Uterus (tissue), 4 donors: ENCODE results near the gene S100B. TPM values are rescaled to one million over a fixed set of nuclear protein-coding genes. Genes with fewer than 3 reads are reported as not detected.

Experiments
- DNase-seq, 2 donors: peaks; one replicate each; pipeline ENCODE4 v3.0.0-alpha.2; 2019 to 2020
- H3K27ac ChIP-seq, 2 donors: fragments of 200-600 bp; sonication (generic); 1 replicate in 1 of 2; 2 replicates in 1 of 2; pipeline ENCODE4 v1.5.1; 2016 to 2018
- H3K27me3 ChIP-seq, 2 donors: fragments of 200-600 bp; sonication (generic); one replicate each; pipeline ENCODE4 v1.5.1; 2018 to 2019; ENCODE audit warnings: control low read depth in 1 of 2
- H3K36me3 ChIP-seq, 2 donors: fragments of 200-600 bp; sonication (generic); one replicate each; pipeline ENCODE4 v1.5.1; 2019; ENCODE audit warnings: control low read depth in 1 of 2
- H3K4me1 ChIP-seq, 2 donors: fragments of 200-600 bp; sonication (generic); one replicate each; pipeline ENCODE4 v1.5.1; 2018 to 2019; ENCODE audit warnings: control low read depth in 1 of 2
- H3K4me3 ChIP-seq, 2 donors: fragments of 200-600 bp; sonication (generic); 1 replicate in 1 of 2; 2 replicates in 1 of 2; pipeline ENCODE4 v1.5.1; 2018 to 2019; ENCODE audit warnings: mild to moderate bottlenecking in 1 of 2
- H3K9me3 ChIP-seq, 2 donors: fragments of 200-600 bp; sonication (generic); one replicate each; pipeline ENCODE4 v1.5.1; 2019; ENCODE audit warnings: control low read depth in 1 of 2
- POLR2A ChIP-seq, 2 donors: fragments of 450-650 bp; IDR thresholded peaks; one replicate each; pipeline ENCODE4 v1.6.1; 2016; ENCODE audit warnings: antibody characterized with exemption in 2 of 2, mild to moderate bottlenecking in 1 of 2, moderate library complexity in 1 of 2
- intact Hi-C: fragments of 100-400 bp; cut with DNase I; formaldehyde crosslinking; loops from one replicate; pipeline ENCODE4 v1.15.1; 2023; ENCODE audit warnings: low total_unique reads
- total RNA-seq, 4 donors: library from RNA; depleted of rRNA in 3 of 4; stranded (reverse); fragments of >200 nt in 3 of 4; gene quantifications; one replicate each; pipeline versions ENCODE4 v1.1.0 to v1.2.4, GENCODE V29; 2014 to 2023
- TF ChIP-seq, protein P1 (sequence below), 4 experiments: fragments of 200-600 bp in 2 of 4; fragments of 450-650 bp in 2 of 4; sonication (generic) in 2 of 4; IDR thresholded peaks; one replicate each; pipeline ENCODE4 v1.5.1; 2016 to 2019; ENCODE audit warnings: antibody characterized with exemption in 4 of 4, mild to moderate bottlenecking in 2 of 4, moderate library complexity in 1 of 4
- donor health status: DM: yes; HTN: yes; CAD: no.

Gene S100B
- total RNA-seq, 4 donors from 2014 or later: 1.8 to 18.2 TPM; not detected in 2

DNA sequence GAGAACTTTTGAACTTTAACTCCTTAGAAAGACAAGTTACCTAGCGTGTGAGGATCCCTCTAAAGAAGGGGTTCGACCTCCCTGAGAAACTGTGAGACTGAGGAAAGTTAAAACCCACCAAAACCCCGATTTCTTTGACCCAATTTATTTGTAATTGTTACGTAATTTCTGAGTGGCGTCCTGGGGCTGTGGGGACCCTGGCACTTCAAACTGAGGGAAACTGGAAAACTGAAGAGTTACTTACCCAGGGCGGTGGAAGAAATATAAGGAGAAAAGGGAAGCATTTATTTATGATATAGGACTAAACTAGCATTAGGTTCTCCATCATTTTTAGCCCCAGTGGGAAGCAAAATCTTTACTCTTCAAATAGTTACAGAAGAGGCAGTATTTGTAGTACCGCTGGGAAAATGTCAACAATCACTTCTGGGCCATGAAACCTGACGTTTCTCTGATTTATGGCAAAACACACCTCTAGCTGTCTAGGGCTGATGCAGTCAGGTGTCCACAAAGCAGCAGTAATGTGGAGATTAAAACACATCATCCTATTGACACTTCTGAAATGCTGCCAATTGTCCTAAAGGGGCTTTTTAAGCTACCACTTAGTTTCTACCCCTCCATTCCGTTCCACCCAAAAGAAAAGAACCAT lies 430 bp downstream of the S100B start:
- Histone ChIP-seq H3K4me1 (no peaks in the 10 kb centered on the region), H3K36me3 (no peaks in the 10 kb centered on the region), H3K4me3 (no peak overlapping the region), H3K27me3 (no peaks in the 10 kb centered on the region), H3K27ac (no peak overlapping the region), H3K9me3 (no peaks in the 10 kb centered on the region)
- no peak for DNase-seq
- TF ChIP-seq, protein P1, sequence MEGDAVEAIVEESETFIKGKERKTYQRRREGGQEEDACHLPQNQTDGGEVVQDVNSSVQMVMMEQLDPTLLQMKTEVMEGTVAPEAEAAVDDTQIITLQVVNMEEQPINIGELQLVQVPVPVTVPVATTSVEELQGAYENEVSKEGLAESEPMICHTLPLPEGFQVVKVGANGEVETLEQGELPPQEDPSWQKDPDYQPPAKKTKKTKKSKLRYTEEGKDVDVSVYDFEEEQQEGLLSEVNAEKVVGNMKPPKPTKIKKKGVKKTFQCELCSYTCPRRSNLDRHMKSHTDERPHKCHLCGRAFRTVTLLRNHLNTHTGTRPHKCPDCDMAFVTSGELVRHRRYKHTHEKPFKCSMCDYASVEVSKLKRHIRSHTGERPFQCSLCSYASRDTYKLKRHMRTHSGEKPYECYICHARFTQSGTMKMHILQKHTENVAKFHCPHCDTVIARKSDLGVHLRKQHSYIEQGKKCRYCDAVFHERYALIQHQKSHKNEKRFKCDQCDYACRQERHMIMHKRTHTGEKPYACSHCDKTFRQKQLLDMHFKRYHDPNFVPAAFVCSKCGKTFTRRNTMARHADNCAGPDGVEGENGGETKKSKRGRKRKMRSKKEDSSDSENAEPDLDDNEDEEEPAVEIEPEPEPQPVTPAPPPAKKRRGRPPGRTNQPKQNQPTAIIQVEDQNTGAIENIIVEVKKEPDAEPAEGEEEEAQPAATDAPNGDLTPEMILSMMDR (IDR thresholded peaks at IDR 0.05): no peak
- TF ChIP-seq POLR2A (IDR thresholded peaks at IDR 0.05): no peak
- intact Hi-C loops: no loop called here

DNA sequence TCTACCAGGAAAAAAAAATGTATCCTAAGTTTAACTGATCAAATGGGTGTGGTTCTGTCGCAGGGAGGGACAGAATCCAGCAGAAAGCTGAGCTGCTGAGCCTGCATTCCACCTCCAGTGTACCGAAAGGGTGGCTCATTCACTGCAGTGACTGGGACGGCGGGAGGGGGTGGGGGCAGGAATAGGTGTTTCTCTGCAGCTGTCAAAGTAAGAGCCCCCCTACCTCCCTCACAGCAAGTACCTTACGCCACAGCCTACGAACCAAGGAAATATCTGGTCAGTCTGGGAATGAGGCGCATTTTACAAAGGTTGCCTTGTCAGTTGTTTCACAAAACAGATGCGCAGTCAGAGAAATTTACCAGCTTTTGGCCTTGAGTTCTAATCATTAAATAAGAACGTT lies 1.7 kb downstream of the S100B start:
- no peak overlapping the region for H3K27ac ChIP-seq
- DNase-seq: no peak
- H3K4me3 ChIP-seq: no peak overlapping the region

DNA sequence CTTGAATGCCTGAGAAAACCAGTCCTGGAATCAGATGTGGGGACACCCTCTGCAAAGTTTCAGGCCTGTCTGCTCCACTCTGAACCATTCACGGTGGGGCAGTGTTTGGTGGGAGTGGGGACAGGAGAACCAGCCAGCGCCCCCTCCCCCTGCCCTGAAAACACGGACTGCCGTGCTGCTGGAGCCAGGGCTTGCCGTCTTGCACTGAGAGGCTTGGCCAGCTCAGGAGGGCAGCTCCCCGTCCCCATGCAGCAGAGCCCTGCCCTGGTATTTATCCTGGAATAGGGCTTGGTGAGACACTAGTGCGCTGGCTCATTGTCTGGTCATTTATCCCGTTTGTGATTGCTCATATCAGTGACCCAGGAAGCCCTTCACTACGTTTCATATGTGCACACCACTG lies 3.9 kb downstream of the S100B start:
- H3K36me3 ChIP-seq: no peaks in the 10 kb centered on the region
- no peak for TF ChIP-seq POLR2A (IDR thresholded peaks at IDR 0.05)
- TF ChIP-seq, protein P1 (IDR thresholded peaks at IDR 0.05): no peak
- intact Hi-C loops: no loop called here
- no peak overlapping the region for H3K4me3 ChIP-seq
- no peak for DNase-seq
- H3K4me1 ChIP-seq: peaks cover 0 to 8% of the 10 kb centered on the region in 2 donors
- H3K27me3 ChIP-seq: no peaks in the 10 kb centered on the region
- H3K27ac ChIP-seq: no peak overlapping the region
- H3K9me3 ChIP-seq: no peaks in the 10 kb centered on the region

More for the DNA sequence above, 1.7 kb downstream of the S100B start:
- H3K4me1 ChIP-seq: peaks cover 0 to 8% of the 10 kb centered on the region in 2 donors
- H3K27me3 ChIP-seq: no peaks in the 10 kb centered on the region
- intact Hi-C loops: no loop called here
- no peaks in the 10 kb centered on the region for H3K36me3 ChIP-seq
- no peaks in the 10 kb centered on the region for H3K9me3 ChIP-seq
- TF ChIP-seq, protein P1 (IDR thresholded peaks at IDR 0.05): no peak
- no peak for TF ChIP-seq POLR2A (IDR thresholded peaks at IDR 0.05)

DNA sequence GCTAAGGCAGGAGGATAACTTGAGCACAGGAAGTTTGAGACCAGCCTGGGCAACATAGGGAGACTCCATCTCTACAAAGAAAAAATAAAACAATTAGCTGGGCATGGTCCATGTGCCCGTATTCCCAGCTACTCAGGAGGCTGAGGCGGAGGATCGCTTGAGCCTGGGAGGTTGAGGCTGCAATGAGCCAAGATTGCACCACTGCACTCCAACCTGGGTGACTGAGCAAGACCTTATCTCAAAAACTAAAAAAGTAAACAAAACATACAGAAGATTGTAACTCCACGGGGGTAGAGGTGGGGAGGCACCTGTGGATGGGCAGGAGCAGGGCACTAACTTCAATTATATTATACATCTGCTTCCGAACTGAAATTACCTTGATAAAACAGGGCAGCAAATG lies 4.6 kb downstream of the S100B start:
- H3K27me3 ChIP-seq: no peaks in the 10 kb centered on the region
- H3K9me3 ChIP-seq: no peaks in the 10 kb centered on the region
- no peaks in the 10 kb centered on the region for H3K36me3 ChIP-seq
- intact Hi-C loops: no loop called here
- peaks cover 0 to 8% of the 10 kb centered on the region in 2 donors for H3K4me1 ChIP-seq
- no peak for DNase-seq
- H3K27ac ChIP-seq: no peak overlapping the region
- no peak overlapping the region for H3K4me3 ChIP-seq
- TF ChIP-seq, protein P1 (IDR thresholded peaks at IDR 0.05): no peak

DNA sequence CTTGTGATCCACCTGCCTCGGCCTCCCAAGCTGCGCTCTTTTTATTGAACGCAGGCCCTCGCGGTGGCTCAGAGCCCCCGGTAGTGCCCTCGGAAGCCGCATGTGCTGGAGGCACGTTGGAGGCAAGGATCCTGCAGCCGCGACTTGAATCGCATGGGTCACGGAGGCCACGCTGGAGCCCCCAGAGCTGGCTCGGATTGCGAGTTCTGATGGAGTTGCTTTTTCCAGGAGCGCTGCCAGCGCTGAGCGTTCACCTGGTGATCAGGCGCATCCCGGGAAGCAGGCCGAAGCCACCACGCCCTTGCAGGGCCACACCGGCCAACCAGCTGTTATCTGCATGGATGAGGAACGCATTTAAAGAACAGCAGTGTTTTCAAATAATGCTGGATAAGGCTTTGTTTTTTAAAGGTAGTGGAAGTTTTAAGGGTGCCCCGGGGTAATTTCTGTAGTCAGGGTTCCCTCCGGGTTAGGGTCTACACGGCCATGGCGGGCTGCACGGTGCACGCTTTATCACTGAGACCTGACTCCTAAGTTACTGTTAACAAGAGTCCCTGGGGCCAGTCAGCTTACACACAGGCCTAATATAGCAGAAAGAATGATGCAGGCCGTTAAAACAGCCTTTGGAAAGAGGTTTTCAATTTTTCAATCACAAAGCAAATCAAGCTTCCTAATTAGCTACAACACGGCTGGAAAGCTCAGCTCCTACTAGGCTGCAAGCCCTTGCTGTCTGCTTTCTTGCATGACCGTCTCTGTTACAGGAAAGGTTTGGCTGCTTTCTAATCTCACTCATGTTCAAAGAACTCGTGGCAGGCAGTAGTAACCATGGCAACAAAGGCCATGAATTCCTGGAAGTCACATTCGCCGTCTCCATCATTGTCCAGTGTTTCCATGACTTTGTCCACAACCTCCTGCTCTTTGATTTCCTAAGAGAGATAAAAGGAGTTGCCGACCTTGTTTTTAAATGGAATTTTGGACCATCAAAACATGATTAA lies 6.0 kb downstream of the S100B start:
- TF ChIP-seq POLR2A (IDR thresholded peaks at IDR 0.05): no peak
- intact Hi-C loops: no loop called here
- DNase-seq: peak in 1 of 2 donors; percentile 57
- peak overlapping the region in 1 of 2 donors; percentile 61 for H3K27ac ChIP-seq
- no peak overlapping the region for H3K4me3 ChIP-seq
- no peaks in the 10 kb centered on the region for H3K27me3 ChIP-seq
- no peaks in the 10 kb centered on the region for H3K36me3 ChIP-seq
- H3K4me1 ChIP-seq: peaks cover 0 to 8% of the 10 kb centered on the region in 2 donors
- no peaks in the 10 kb centered on the region for H3K9me3 ChIP-seq
